GM12878 (cell line): ENCODE results near the gene GJD3.

Source experiments
- EGR1 ChIP-seq, 2 experiments: IDR thresholded peaks; 1 replicate in 1 of 2; 2 replicates in 1 of 2; pipeline ENCODE4 v1.6.1; 2011 to 2012; ENCODE audit warnings: low read depth in 2 of 2, low read length in 2 of 2, borderline replicate concordance in 1 of 2, mild to moderate bottlenecking in 1 of 2, moderate library complexity in 1 of 2
- EZH2 ChIP-seq: IDR thresholded peaks from 2 replicates; pipeline ENCODE4 v1.6.1; 2012; ENCODE audit warnings: low read depth, mild to moderate bottlenecking, control low read depth, inconsistent platforms, low read length, borderline replicate concordance; ENCODE audit not compliant: control insufficient read depth
- KDM1A ChIP-seq: fragments of 200-600 bp; sonication (generic); IDR thresholded peaks from 2 replicates; pipeline ENCODE4 v1.6.1; 2016; ENCODE audit warnings: borderline replicate concordance
- SIX5 ChIP-seq: IDR thresholded peaks from 2 replicates; pipeline ENCODE4 v1.6.1; 2011; ENCODE audit warnings: mild to moderate bottlenecking, low read depth, low read length, moderate library complexity; ENCODE audit not compliant: severe bottlenecking
- SP1 ChIP-seq: IDR thresholded peaks from one replicate; pipeline ENCODE4 v1.6.1; 2011; ENCODE audit warnings: low read depth, low read length
- ZNF24 ChIP-seq: fragments of 450-650 bp; IDR thresholded peaks from 2 replicates; pipeline ENCODE4 v1.6.1; 2017; ENCODE audit warnings: antibody characterized with exemption, mild to moderate bottlenecking
- TF ChIP-seq, protein P1 (sequence below): fragments of 450-650 bp; formaldehyde crosslinking; IDR thresholded peaks from 2 replicates; pipeline ENCODE4 v1.4.0; 2020; ENCODE audit warnings: mild to moderate bottlenecking, moderate library complexity

- TF ChIP-seq SIX5 = no peak
- no peak for TF ChIP-seq EZH2
- TF ChIP-seq ZNF24 = no peak
- TF ChIP-seq SP1 = no peak
- no peak for TF ChIP-seq KDM1A
- TF ChIP-seq, protein P1, sequence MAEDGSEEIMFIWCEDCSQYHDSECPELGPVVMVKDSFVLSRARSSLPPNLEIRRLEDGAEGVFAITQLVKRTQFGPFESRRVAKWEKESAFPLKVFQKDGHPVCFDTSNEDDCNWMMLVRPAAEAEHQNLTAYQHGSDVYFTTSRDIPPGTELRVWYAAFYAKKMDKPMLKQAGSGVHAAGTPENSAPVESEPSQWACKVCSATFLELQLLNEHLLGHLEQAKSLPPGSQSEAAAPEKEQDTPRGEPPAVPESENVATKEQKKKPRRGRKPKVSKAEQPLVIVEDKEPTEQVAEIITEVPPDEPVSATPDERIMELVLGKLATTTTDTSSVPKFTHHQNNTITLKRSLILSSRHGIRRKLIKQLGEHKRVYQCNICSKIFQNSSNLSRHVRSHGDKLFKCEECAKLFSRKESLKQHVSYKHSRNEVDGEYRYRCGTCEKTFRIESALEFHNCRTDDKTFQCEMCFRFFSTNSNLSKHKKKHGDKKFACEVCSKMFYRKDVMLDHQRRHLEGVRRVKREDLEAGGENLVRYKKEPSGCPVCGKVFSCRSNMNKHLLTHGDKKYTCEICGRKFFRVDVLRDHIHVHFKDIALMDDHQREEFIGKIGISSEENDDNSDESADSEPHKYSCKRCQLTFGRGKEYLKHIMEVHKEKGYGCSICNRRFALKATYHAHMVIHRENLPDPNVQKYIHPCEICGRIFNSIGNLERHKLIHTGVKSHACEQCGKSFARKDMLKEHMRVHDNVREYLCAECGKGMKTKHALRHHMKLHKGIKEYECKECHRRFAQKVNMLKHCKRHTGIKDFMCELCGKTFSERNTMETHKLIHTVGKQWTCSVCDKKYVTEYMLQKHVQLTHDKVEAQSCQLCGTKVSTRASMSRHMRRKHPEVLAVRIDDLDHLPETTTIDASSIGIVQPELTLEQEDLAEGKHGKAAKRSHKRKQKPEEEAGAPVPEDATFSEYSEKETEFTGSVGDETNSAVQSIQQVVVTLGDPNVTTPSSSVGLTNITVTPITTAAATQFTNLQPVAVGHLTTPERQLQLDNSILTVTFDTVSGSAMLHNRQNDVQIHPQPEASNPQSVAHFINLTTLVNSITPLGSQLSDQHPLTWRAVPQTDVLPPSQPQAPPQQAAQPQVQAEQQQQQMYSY (CRISPR knock-in tag) = no peak
- no peak for TF ChIP-seq EGR1 (IDR thresholded peaks at IDR 0.05; ENCODE audit: borderline replicate concordance in 1 of 2, low read depth in 2 of 2, low read length in 2 of 2)
Measured at GRCh38 chr17:40355804-40356758, 8.5 kb downstream of the GJD3 start.
